Daoy (cell line): ENCODE measurements around the gene ACBD6. TPM values are rescaled to one million over a fixed set of nuclear protein-coding genes. Genes with fewer than 3 reads are reported as not detected.
"Not testable (repeated sequence)": the region's sequence is repeated elsewhere in the genome, so short reads cannot be mapped to it uniquely, and the experiment has no call there.

Experiments used
- DNase-seq: peaks from one replicate; pipeline ENCODE4 v3.0.0-alpha.2; 2015; ENCODE audit warnings: low read depth
- total RNA-seq: library from RNA; depleted of rRNA; stranded (reverse); fragments of >200 nt; shearing (Covaris generic); gene quantifications from 2 replicates; pipeline ENCODE4 v1.2.3, GENCODE V29; 2014

Gene ACBD6
- total RNA-seq, 1 experiment from 2014 or later: 58.7 TPM

GRCh38 chr1:180489313-180489712 lies 13.1 kb downstream of the ACBD6 start:
- no peak for DNase-seq

DNA sequence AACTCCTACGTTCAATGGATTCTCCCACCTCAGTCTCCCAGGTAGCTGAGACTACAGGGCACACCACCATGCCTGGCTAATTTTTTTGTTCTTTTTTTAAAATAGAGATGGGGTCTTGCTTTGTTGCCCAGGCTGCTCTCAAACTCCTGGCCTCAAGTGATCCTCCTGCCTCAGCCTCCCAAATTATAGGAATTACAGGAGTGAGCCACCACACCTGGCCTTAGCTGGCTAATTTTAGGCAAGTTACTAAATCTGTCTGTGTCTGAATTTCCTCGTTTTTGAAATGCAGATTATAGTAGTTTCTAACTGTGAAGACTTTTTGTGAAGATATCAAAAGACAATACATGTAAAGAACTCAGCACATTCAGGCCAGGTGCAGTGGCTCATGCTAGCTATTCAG lies 13.7 kb downstream of the ACBD6 start:
- no peak for DNase-seq

- no peak for DNase-seq
Measured at GRCh38 chr1:180486092-180486491, 16.3 kb downstream of the ACBD6 start.

DNA sequence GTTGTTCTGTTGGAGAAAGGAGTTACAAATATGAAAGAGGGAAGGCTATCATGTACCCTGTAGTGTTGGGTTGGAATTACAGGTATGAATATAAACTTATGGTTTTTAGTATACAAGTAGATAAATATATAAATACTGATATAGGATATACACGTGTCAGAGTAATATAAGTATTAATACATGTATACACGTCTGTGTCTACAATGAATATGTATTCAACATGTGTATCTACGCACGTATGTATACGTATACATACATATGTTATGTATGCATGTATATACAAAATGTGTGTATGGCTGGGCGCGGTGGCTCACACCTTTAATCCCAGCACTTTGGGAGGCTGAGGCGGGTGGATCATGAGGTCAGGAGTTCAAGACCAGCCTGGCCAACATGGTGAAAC lies 17.9 kb downstream of the ACBD6 start:
- DNase-seq: no peak

GRCh38 chr1:180482425-180483275 lies 19.7 kb downstream of the ACBD6 start:
- peak; percentile 35 for DNase-seq

GRCh38 chr1:180470031-180470430 lies 32.3 kb downstream of the ACBD6 start:
- DNase-seq: no peak

- DNase-seq: no peak
Measured at GRCh38 chr1:180468311-180468710, 34.1 kb downstream of the ACBD6 start.

DNA sequence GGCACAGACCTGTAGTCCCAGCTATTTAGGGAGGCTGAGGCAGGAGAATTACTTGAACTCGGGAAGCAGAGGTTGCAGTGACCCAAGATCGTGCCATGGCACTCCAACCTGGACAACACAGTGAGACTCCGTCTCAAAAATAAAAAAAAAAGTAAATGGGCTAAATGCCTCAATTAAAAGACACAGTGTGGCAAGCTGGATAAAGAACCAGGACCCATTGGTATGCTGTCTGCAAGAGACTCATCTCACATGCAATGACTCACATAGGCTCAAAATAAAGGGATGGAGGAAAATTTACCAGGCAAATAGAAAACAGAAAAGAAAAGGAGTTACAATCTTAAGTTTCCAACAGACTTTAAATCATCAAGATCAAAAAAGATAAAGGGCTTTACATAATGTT lies 40.3 kb downstream of the ACBD6 start:
- no peak for DNase-seq

DNA sequence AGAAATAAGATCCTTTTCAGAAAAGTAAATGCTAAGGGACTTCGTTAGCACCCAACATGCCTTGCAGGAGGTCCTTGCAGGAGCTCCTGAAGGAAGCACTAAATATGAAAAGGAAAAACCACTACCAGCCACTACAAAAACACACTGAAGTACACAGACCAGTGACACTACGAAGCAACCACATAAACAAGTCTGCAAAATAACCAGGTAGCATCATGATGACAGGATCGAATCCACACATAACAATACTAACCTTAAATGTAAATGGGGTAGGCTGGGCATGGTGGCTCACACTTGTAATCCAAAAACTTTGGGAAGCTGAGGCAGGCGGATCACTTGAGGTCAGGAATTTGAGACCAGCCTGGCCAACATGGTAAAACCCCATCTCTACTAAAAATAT lies 40.7 kb downstream of the ACBD6 start:
- not testable (repeated sequence) for DNase-seq

DNA sequence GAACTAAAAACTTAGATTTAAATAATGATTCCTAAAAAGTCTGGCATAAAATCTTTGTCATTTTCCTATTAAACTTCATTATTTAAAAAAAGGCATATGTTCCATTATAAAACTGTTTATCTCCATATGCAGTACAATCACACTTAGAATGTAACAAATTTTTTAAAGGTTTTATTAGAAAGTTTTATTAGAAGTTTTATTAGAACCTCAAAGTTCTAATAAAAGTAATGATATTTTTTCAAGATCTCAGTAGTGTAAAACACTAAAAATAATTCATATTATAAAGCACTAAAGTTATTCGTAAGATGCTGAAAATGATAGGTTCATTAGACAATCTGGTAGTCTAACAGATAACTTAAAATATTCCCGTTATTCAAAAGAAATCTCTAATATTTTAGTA lies 43.6 kb downstream of the ACBD6 start:
- DNase-seq: no peak

- DNase-seq: no peak
Measured at GRCh38 chr1:180456191-180456590, 46.2 kb downstream of the ACBD6 start.

- no peak for DNase-seq
Measured at GRCh38 chr1:180451504-180451903, 50.9 kb downstream of the ACBD6 start.

- no peak for DNase-seq
Measured at GRCh38 chr1:180444522-180444921, 57.9 kb downstream of the ACBD6 start.

- DNase-seq: no peak
Measured at GRCh38 chr1:180440335-180440734, 62.0 kb downstream of the ACBD6 start.

- no peak for DNase-seq
Measured at GRCh38 chr1:180435566-180435965, 66.8 kb downstream of the ACBD6 start.

GRCh38 chr1:180433873-180434272 lies 68.5 kb downstream of the ACBD6 start:
- DNase-seq: no peak

DNA sequence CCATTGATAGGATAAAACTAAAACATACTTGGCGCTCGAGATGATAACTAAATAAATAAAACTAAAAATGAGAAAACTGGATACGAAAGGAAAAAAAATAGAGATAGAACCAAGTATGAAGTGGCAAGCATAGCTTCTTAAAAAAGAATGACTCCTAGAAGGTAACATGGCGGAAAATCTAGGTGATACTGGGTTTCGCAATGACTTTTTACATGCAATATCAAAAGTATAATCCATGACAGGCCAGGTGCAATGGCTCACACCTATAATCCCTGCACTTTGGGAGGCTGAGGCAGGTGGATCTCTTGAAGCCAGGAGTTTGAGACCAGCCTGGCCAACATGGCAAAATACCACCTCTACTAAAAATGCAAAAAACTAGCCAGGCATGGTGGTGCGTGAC lies 70.7 kb downstream of the ACBD6 start:
- no peak for DNase-seq

DNA sequence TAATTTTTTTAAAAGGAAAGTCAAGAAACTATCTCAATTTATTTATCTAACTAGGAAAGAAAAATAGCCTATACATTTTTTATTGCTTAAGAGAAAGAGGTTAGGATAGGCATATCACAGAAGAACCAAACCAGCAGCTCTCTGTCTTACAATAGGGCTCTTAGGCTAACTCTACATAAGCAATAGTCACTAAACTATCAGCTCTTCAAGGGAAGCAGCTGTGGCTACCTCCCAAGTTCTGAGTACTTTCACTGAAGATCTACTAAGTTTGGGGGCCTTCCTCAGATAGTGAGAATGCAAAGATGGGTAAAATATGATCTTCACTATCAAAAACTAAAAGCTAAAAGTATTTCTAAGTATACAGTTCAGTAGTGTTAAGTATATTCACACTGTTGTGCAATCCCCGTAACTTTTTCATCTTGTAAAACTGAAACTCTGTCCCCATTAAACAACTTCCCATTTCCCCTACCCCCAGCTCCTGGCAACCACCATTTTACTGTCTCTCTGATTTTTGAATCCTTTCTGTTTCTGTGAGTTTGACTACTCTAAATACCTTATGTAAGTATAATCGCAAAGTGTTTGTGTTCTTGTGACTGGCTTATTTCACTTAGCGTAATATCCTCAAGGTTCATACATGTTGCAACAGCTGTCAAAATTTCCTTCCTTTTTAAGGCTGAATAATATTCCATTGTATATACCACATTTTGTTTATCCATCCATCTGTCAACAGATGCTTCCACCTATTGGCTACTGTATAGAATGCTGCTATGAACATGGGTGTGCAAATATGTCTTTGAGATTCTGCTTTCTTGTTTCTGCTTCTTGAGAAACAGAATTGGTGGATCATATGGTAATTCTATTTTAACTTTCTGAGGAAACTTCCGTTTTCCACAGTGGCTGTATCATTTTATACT lies 73.3 kb downstream of the ACBD6 start:
- DNase-seq: no peak

GRCh38 chr1:180425952-180426351 lies 76.4 kb downstream of the ACBD6 start:
- DNase-seq: no peak

- peak; percentile 5 for DNase-seq
Measured at GRCh38 chr1:180424848-180425457, 77.4 kb downstream of the ACBD6 start.

- DNase-seq: no peak
Measured at GRCh38 chr1:180421614-180422013, 80.8 kb downstream of the ACBD6 start.

GRCh38 chr1:180421145-180421544 lies 81.2 kb downstream of the ACBD6 start:
- DNase-seq: not testable (repeated sequence)
